Calu3 (cell line): ENCODE data around the gene ATP6AP2. TPM values are rescaled to one million over a fixed set of nuclear protein-coding genes. Genes with fewer than 3 reads are reported as not detected.

Experiments
- Bru-seq: library from RNA; stranded (reverse); fragments of 400-500 nt; gene quantifications from one replicate; lab custom pipeline; 2021; lab: Mats Ljungman, UMichigan
- BruChase-seq, 2 experiments: library from RNA; stranded (reverse); fragments of 400-500 nt; gene quantifications; one replicate each; lab custom pipeline; 2021; lab: Mats Ljungman, UMichigan
- BruUV-seq: library from RNA; stranded (reverse); fragments of 400-500 nt; replicated peaks from 2 replicates; lab custom pipeline; 2021; lab: Mats Ljungman, UMichigan
- CTCF ChIA-PET: fragments of 300-600 bp; sonication (Branson Sonifier 250); formaldehyde crosslinking; loops from one replicate; lab custom pipeline; 2022; ENCODE audit warnings: antibody characterized with exemption; lab: Charles Lee
- DNase-seq: peaks from one replicate; pipeline ENCODE4 v3.0.0; 2022
- H3K27ac Mint-ChIP-seq: one replicate; pipeline ENCODE4 v1.8.0; 2022; ENCODE audit warnings: mixed read lengths; ENCODE audit not compliant: unreplicated experiment
- H3K27me3 Mint-ChIP-seq: one replicate; pipeline ENCODE4 v1.8.0; 2022; ENCODE audit warnings: mixed read lengths; ENCODE audit not compliant: unreplicated experiment
- H3K36me3 Mint-ChIP-seq: one replicate; pipeline ENCODE4 v1.8.0; 2022; ENCODE audit warnings: mild to moderate bottlenecking, moderate library complexity, mixed read lengths; ENCODE audit not compliant: insufficient read depth, unreplicated experiment
- H3K4me1 Mint-ChIP-seq: one replicate; pipeline ENCODE4 v1.8.0; 2022; ENCODE audit warnings: mild to moderate bottlenecking, low read depth, mixed read lengths; ENCODE audit not compliant: unreplicated experiment
- H3K4me3 Mint-ChIP-seq: one replicate; pipeline ENCODE4 v1.8.0; 2022; ENCODE audit warnings: mild to moderate bottlenecking, low read depth, moderate library complexity, mixed read lengths; ENCODE audit not compliant: unreplicated experiment
- H3K9me3 Mint-ChIP-seq: one replicate; pipeline ENCODE4 v1.8.0; 2022; ENCODE audit warnings: low read depth, mixed read lengths; ENCODE audit not compliant: unreplicated experiment
- intact Hi-C: fragments of 100-400 bp; cut with micrococcal nuclease; formaldehyde crosslinking; loops from one replicate; pipeline ENCODE4 v1.10.0; 2022; ENCODE audit not compliant: unreplicated experiment
- long read RNA-seq: library from polyadenylated mRNA; stranded (forward); transcript quantifications from one replicate; pipeline ENCODE4 v2.0.0, GENCODE V29; 2022
- total RNA-seq: library from RNA; stranded (reverse); gene quantifications from 2 replicates; pipeline ENCODE4 v1.2.3, GENCODE V29; 2022
- TF ChIP-seq, protein P1 (sequence below): fragments of 200-600 bp; IDR thresholded peaks from one replicate; pipeline ENCODE4 v1.8.0; 2022; ENCODE audit warnings: antibody characterized with exemption; ENCODE audit not compliant: unreplicated experiment

Gene ATP6AP2, protein sequence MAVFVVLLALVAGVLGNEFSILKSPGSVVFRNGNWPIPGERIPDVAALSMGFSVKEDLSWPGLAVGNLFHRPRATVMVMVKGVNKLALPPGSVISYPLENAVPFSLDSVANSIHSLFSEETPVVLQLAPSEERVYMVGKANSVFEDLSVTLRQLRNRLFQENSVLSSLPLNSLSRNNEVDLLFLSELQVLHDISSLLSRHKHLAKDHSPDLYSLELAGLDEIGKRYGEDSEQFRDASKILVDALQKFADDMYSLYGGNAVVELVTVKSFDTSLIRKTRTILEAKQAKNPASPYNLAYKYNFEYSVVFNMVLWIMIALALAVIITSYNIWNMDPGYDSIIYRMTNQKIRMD
- total RNA-seq, result 157 and 167 TPM in 2 replicates
- Bru-seq, nascent RNA, result percentile 76 among the genes with signal in this experiment
- BruChase-seq, experiment 1, labeled RNA remaining after a 6-hour chase, result percentile 86 among the genes with signal in this experiment
- BruChase-seq, experiment 2, labeled RNA remaining after a 2-hour chase, result percentile 74 among the genes with signal in this experiment
- long read RNA-seq, transcript ATP6AP2-215 (8 exons, 1,962 nt), result minor isoform, 5 of 663 reads
- long read RNA-seq, transcript ATP6AP2-202 (7 exons, 1,093 nt), result minor isoform, 6 of 663 reads
- long read RNA-seq, transcript ATP6AP2-217 (9 exons, 2,337 nt), result major isoform, 557 of 663 reads
- long read RNA-seq, transcript ATP6AP2-219 (9 exons, 2,012 nt), result minor isoform, 5 of 663 reads
- long read RNA-seq, partial matches to known transcripts, result 10 of 663 reads
- long read RNA-seq, other reads (novel, unspliced or antisense), result 74 of 663 reads

DNA sequence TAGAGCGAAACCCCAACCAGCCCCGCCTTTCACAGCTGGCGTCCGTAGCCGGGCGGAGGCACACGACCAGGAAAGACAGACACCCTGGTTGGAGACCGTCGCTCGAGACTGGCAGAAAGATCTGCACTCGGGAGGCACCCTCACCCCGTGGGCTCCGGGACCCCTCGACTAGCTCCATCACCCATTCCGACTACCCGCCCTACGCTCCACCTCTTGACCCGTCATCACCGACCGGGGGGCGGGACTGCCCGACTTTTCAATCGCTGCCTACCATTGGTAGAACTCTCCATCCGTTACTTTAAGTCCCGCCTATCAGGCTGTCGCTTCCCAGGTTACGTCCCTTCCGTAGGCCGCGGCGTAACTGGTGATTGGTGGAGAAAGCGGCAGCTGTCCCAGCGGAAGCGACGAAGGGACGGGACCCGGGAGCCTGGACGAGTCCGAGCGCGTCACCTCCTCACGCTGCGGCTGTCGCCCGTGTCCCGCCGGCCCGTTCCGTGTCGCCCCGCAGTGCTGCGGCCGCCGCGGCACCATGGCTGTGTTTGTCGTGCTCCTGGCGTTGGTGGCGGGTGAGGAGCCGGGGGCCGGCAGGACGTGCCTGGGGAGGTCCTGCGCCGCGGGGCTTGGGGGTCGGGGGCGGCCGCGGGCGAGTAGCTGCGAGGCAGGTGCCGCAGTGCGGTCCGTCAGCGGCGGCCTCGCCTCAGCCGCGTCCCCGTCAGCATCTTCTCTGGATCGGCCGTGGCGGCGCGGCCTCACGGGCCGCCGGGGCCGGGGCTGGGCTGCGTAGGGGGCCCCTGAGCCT lies at the start of gene ATP6AP2:
TSS of gene ATP6AP2 (plus strand) at position 434 of the 799 bp plus-strand sequence. CDS start at position 530, 96 bp downstream.
- CTCF ChIA-PET, result interaction anchor here (0.6 kb wide), 1 partner anchor 282 kb away, joined by 3 read pairs; no protein-coding TSS in a partner anchor
- TF ChIP-seq, protein P1, sequence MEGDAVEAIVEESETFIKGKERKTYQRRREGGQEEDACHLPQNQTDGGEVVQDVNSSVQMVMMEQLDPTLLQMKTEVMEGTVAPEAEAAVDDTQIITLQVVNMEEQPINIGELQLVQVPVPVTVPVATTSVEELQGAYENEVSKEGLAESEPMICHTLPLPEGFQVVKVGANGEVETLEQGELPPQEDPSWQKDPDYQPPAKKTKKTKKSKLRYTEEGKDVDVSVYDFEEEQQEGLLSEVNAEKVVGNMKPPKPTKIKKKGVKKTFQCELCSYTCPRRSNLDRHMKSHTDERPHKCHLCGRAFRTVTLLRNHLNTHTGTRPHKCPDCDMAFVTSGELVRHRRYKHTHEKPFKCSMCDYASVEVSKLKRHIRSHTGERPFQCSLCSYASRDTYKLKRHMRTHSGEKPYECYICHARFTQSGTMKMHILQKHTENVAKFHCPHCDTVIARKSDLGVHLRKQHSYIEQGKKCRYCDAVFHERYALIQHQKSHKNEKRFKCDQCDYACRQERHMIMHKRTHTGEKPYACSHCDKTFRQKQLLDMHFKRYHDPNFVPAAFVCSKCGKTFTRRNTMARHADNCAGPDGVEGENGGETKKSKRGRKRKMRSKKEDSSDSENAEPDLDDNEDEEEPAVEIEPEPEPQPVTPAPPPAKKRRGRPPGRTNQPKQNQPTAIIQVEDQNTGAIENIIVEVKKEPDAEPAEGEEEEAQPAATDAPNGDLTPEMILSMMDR, result no peak
- no peaks in the 10 kb centered on the region for H3K9me3 Mint-ChIP-seq
- peak within 1 kb of the TSS; percentile 99 for H3K4me3 Mint-ChIP-seq
- peaks cover 26% of the 10 kb centered on the region for H3K36me3 Mint-ChIP-seq
- DNase-seq, result peak; percentile 92
- BruUV-seq, result no TSS peak
- intact Hi-C loops, result no loop called here
- H3K27ac Mint-ChIP-seq, result peak within 1 kb of the TSS; percentile 86
- H3K4me1 Mint-ChIP-seq, result peaks cover 22% of the 10 kb centered on the region
- H3K27me3 Mint-ChIP-seq, result no peaks in the 10 kb centered on the region

DNA sequence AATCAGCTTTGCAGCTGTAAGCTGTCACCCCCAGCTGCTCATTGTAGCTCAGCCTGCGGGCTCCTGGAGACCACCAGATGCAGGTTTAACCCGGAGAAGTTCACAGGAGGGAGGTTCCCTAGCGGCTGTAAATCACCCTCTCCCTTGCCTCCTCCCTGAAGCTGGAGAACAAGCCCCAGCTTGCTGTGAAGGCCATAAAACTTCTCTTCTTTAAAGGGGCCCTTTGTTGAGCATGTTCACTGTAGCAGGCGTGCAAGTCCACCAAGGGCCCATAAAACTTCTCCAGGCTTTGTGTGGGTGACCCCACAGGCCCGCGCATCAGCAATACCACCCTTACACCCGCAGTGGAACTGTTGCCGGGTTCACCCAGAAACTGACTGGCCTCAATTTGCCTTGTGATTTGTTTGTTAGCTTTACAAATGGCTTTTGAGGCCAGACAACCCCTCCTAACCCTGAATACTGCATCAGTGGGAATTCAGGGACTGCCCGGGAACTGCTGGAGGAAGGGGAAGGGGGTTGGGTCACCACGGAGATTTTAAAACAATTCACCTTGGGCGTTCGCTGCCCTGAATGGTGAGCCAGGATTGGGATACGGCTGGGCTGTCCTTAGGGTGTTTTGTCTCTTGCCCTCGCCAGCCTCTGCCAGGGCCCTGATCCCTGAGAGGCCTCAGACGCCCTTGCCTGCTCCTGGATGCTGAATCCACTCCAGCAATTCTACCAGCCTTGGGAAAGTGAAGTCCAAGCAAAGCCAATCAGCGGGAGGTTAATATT lies 49.5 kb upstream of the ATP6AP2 start:
- intact Hi-C loops, result no loop called here
- CTCF ChIA-PET, result interaction anchor here (0.7 kb wide), 1 partner anchor 13 kb away, joined by 3 read pairs; no protein-coding TSS in a partner anchor
- Mint-ChIP-seq H3K4me3 (no peak overlapping the region), H3K27me3 (peaks cover 67% of the 10 kb centered on the region), H3K9me3 (no peaks in the 10 kb centered on the region), H3K4me1 (no peaks in the 10 kb centered on the region), H3K27ac (no peak overlapping the region), H3K36me3 (no peaks in the 10 kb centered on the region)
- no TSS peak for BruUV-seq
- no peak for DNase-seq
- TF ChIP-seq, protein P1, result no peak

DNA sequence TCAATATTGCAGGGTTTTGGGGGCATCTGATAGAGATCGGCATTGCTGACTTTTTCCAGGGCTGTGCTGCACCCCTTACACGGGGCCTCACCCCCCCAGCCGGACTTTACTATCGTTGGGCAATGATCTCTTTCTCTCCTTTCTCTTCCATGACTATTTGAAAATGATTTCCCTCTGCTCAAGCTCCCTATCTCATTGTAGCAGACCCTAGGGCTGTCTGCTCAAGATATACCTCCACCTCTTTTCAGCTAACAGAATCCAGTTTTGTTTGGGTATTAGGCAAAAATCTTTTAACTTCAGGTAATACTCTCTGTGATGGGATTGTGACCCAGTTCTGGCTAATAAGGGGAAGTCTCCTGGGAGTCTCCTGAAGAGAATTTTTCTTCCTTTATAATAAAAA lies 43.5 kb upstream of the ATP6AP2 start:
- no peaks in the 10 kb centered on the region for H3K4me1 Mint-ChIP-seq
- peaks cover 69% of the 10 kb centered on the region for H3K27me3 Mint-ChIP-seq
- H3K9me3 Mint-ChIP-seq, result no peaks in the 10 kb centered on the region
- CTCF ChIA-PET, result no interaction called here
- BruUV-seq, result no TSS peak
- TF ChIP-seq, protein P1, result no peak
- H3K27ac Mint-ChIP-seq, result no peak overlapping the region
- intact Hi-C loops, result no loop called here
- H3K4me3 Mint-ChIP-seq, result no peak overlapping the region
- DNase-seq, result no peak
- H3K36me3 Mint-ChIP-seq, result no peaks in the 10 kb centered on the region
